K562 (cell line): Measurements from ENCODE around the gene TMEM214. TPM values are rescaled to one million over a fixed set of nuclear protein-coding genes. Genes with fewer than 3 reads are reported as not detected.

Experiments
- CAMTA2 ChIP-seq: fragments of 250-450 bp; sonication (Bioruptor Pico); conservative IDR thresholded peaks from 2 replicates; pipeline ENCODE4 v1.5.1; 2022
- ETV1 ChIP-seq: fragments of 450-650 bp; conservative IDR thresholded peaks from 2 replicates; pipeline ENCODE4 v1.6.1; 2016; ENCODE audit warnings: missing genetic modification characterization, control low read depth, low read depth, missing compliant biosample characterization
- KHSRP ChIP-seq: fragments of 450-650 bp; IDR thresholded peaks from 2 replicates; pipeline ENCODE4 v1.6.1; 2017
- PCBP1 ChIP-seq: fragments of 200-400 bp; formaldehyde crosslinking; IDR thresholded peaks from 2 replicates; pipeline ENCODE4 v1.6.1; 2018; ENCODE audit warnings: mild to moderate bottlenecking, low read depth, low read length; ENCODE audit not compliant: poor library complexity, severe bottlenecking
- PTBP1 ChIP-seq: fragments of 200-400 bp; formaldehyde crosslinking; IDR thresholded peaks from 2 replicates; pipeline ENCODE4 v1.6.1; 2017; ENCODE audit warnings: low read depth, low read length
- SIN3B ChIP-seq: fragments of 450-650 bp; IDR thresholded peaks from 2 replicates; pipeline ENCODE4 v1.6.1; 2017; ENCODE audit warnings: low read depth, mild to moderate bottlenecking, moderate library complexity
- SMARCE1 ChIP-seq: fragments of 450-650 bp; IDR thresholded peaks from 2 replicates; pipeline ENCODE4 v1.7.1; 2016; ENCODE audit warnings: mild to moderate bottlenecking
- ZBTB2 ChIP-seq: fragments of 450-650 bp; IDR thresholded peaks from 2 replicates; pipeline ENCODE4 v1.6.1; 2016; ENCODE audit warnings: antibody characterized with exemption
- ZBTB40 ChIP-seq, 2 experiments: fragments of 450-650 bp in 1 of 2; sonication (generic) in 1 of 2; formaldehyde crosslinking in 1 of 2; IDR thresholded peaks; 2 replicates each; pipeline versions ENCODE4 v1.7.1 to v1.9.0; 2016 to 2022; ENCODE audit warnings: inconsistent platforms in 1 of 2, mild to moderate bottlenecking in 1 of 2, missing genetic modification reagents in 1 of 2
- ZEB2 ChIP-seq: fragments of 450-650 bp; IDR thresholded peaks from 2 replicates; pipeline ENCODE4 v1.6.1; 2016
- ZNF133 ChIP-seq: fragments of 250-450 bp; sonication (Bioruptor Pico); IDR thresholded peaks from 2 replicates; pipeline ENCODE4 v1.4.0; 2020; ENCODE audit warnings: mild to moderate bottlenecking
- ZNF280B ChIP-seq: fragments of 250-450 bp; sonication (Bioruptor Pico); IDR thresholded peaks from 2 replicates; pipeline ENCODE4 v1.5.1; 2021; ENCODE audit warnings: mild to moderate bottlenecking
- polyA plus RNA-seq, 8 experiments: library from polyadenylated mRNA; depleted of rRNA in 4 of 8; stranded (reverse) in 5 of 8; unstranded in 3 of 8; fragments of >200 nt; fragmentation: Nextera tagmentation in 2 of 8; fragmentation: Illumina TruSeq in 1 of 8; extraction: Ambion mirVana in 2 of 8; extraction: Trizol in 1 of 8; gene quantifications; 2 replicates each; pipeline versions ENCODE4 v1.2.1 to v1.2.3, GENCODE V29; 2011 to 2014; ENCODE audit warnings: inconsistent platforms in 1 of 8, missing spikeins in 1 of 8
- total RNA-seq, 7 experiments: library from RNA; depleted of rRNA in 6 of 7; stranded (reverse); fragments of >200 nt in 6 of 7; fragmentation: Illumina TruSeq in 2 of 7; extraction: Trizol in 2 of 7; gene quantifications; 2 replicates each; pipeline versions ENCODE4 v1.2.1 to v1.2.3, GENCODE V29; 2011 to 2021; ENCODE audit warnings: low replicate concordance in 1 of 7

The TMEM214 gene
- total and polyA plus RNA-seq, 9 of the 15 experiments (the other 6 are each of a cell fraction or from before 2014, with no cell fraction given), result 11.4 to 81.4 (median 44.1) TPM

GRCh38 chr2:27007416-27008374, 25.1 kb upstream of the TMEM214 start (continued):
- TF ChIP-seq KHSRP (no peak), ZEB2 (0 out of 2 replicates have a peak, but pooled peaks have one; percentile 42), SMARCE1 (peak; percentile 87), CAMTA2 (CRISPR knock-in tag) (no peak), ETV1 (peak; percentile 43; the same call in 1 of the 2 replicates), SIN3B (no peak), ZNF133 (CRISPR knock-in tag) (no peak), PCBP1 (no peak), ZBTB2 (no peak), ZNF280B (no peak), ZBTB40 (IDR thresholded peaks at IDR 0.05) (peak; percentile 94), ZBTB40 (CRISPR knock-in tag; IDR thresholded peaks at IDR 0.05) (peak; percentile 80; the same call in 1 of the 2 replicates), PTBP1 (no peak)
